HUDEP-2 (cell line): ENCODE data around the gene NEGR1.
A peak's percentile ranks its signal among the peaks of the same experiment; 100 is the strongest.

ENCODE experiments used
- DNase-seq, 76 experiments: peaks; one replicate each; lab custom pipeline; 2025; ENCODE audit not compliant: unreplicated experiment in 76 of 76; lab: John Stamatoyannopoulos, UW

Gene NEGR1

GRCh38 chr1:71733121-71733520 lies 549.2 kb downstream of the NEGR1 start:
- no peak for DNase-seq

DNA sequence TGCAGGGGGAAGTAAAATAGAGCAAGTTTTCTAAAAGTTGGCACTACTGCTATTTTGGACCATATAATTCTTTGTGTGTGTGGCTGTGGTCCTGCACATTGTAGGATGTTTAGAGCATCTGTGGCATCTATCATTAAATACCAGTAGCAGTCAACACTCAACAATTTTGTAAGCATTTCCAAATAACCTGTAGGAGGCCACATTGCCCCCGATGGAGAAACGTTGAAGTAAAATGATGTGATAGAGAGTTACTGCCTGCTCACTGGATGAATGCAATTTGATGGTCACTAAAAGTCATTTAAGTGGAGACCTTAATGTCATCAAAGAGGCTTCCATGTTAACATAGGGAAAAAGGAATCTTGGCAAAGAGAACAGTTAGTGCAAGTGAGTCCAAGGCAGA lies 560.8 kb downstream of the NEGR1 start:
- peak in 2 of 76 experiments; percentile 3 to 5 for DNase-seq

- DNase-seq: no peak
These were observed 563.0 kb downstream of the NEGR1 start for GRCh38 chr1:71719330-71719729.

- DNase-seq: no peak
These were observed 565.2 kb downstream of the NEGR1 start for GRCh38 chr1:71717186-71717585.

DNA sequence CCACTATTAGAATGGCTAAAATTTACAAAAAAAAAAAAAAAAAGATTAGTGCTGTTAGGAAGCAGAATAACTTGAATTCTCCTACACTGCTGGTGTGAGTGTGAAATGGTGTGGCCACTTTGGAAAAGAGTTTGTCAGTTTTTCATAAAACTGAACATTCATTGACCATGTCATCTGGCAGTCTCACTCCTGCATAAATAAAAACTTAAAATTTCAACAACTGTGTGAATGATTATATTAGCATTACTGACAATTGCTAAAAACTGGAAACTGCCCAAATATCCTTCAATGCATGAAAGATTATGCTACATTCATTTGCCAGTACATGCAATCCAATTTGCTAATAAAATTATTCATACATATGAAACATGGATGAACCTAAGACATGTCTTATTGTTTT lies 570.9 kb downstream of the NEGR1 start:
- DNase-seq: no peak

GRCh38 chr1:71706029-71706671 lies 576.2 kb downstream of the NEGR1 start:
- DNase-seq: no peak

DNA sequence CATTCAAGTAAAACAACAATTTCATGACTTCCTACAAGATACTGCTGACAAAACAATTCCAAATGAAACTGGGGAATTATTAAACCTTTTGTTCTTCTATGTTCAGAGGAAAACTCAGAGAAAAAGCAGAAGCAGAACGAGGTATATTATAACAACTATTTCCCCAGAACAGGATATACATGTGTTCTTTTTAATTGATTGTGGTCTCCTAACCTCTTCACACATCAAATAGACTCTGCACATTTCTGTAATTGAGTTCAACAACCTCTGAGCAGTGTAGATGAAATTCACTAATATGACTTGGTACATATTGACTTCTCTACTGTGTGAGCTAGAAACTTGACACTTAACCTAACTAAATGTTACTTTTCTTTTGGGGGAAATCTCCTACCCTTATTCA lies 584.2 kb downstream of the NEGR1 start:
- no peak for DNase-seq

- DNase-seq: no peak
These were observed 586.5 kb downstream of the NEGR1 start for GRCh38 chr1:71695821-71696220.

DNA sequence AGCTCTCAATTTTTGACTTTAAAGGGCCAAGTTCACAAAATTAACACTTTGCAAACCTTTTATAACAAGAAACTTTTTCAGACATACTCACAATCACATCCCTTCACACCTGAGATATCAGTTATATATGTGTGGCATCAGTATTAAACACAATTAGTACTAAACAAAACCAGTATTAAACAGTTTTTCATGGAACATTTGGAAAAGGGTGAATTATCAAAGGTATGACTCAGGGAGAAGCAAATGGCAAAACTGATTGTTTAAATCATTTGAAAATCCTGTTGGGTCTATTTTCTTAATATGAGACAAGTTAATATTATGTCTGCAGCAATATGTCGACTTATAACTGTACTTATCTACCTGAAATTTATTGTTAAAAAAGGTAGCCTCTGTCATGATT lies 587.3 kb downstream of the NEGR1 start:
- DNase-seq: no peak

DNA sequence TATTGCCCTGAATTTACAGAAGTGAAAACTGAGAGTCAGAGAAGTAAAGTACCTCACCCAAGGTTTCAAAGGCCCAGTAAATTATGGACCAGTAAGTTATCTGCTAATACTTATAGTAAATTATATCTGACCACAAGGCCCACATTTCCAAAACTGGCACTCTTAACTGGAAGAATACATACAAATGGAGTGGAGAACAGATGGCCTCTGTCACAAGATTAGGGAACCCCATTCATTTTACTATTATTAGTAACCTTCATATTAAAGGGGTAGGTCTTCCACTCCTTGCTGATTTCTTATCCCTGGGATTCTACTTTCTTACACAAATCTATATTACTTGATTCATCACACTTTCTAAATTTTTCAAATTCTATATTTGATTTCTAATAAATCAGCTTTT lies 588.8 kb downstream of the NEGR1 start:
- no peak for DNase-seq

DNA sequence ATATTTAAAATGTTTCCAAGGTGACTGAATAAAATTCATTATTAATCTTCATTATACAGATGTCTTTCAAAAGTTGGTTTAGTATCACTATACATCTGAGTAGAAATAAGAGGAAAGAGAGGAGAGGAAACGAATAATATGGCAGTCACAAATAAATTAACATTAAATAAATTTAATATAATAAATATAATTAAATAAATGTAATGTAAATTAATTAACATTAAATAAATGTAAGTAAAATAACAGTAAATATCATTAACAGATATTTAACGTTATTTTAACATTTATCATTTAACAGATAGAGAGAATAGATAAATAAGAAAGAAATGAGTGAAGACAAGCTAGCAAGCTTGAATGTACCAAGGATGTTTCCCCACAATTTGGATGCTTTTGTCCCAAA lies 592.7 kb downstream of the NEGR1 start:
- DNase-seq: no peak

- DNase-seq: no peak
These were observed 595.0 kb downstream of the NEGR1 start for GRCh38 chr1:71687376-71687775.

DNA sequence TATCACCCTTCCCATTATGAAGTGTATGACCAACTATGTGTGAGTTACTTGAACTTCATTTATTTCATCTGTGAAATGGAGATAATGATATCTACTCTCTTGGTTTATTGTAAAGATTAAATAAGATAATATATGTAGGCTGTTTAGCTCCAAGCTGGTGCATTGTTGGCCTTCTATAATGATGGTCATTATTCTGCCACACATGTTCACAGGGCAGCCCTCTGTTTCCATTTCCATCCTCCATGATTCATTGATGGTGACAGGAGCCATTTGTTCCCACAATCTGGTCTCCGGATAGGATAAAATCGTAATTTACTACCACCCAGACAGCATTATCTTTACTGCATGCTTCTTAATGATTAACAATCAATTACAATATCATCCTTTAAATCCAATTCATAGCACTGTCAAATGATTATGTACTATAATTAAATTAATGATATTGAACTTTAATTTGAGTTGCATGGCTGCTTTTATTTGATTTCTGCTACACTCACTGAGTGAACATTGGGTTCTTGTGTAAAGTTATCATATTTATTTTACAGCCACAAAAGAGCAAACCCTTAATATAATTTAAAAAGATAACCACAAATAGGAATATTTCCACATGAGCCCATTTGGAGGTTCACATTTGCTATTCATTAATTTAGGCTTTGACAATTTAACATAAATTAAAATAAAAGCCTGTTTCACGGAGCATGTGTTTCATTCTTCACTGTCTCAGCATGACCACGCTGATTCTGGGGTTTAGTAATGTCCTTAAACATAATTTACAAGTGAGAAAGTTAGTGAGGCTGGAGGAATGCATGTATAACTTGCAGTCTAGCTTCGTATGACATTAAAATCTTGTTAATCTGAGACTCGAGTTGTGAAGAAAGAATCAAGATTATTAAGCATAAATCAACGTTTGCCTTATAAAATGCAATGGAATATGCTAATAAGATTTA lies 605.1 kb downstream of the NEGR1 start:
- no peak for DNase-seq

GRCh38 chr1:71668065-71668464 lies 614.3 kb downstream of the NEGR1 start:
- no peak for DNase-seq

DNA sequence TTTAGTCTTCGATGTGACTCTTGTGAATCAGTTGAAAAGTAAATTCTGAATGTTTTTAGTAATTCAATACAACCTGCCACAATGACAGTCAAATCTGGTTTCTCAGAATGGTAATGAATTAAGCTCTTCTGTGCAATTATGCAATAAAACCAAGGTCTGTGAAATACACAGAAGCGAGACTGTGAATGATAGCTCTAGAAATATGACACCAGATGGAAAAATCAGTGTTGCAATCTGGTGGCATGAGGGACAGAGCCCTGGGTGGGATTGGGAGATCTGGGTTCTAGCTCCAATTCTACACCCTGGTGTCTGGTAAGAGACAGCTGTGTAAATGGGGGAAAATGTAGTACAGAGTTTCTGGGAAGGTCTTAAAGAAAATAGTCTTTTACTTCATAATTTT lies 615.1 kb downstream of the NEGR1 start:
- DNase-seq: no peak

DNA sequence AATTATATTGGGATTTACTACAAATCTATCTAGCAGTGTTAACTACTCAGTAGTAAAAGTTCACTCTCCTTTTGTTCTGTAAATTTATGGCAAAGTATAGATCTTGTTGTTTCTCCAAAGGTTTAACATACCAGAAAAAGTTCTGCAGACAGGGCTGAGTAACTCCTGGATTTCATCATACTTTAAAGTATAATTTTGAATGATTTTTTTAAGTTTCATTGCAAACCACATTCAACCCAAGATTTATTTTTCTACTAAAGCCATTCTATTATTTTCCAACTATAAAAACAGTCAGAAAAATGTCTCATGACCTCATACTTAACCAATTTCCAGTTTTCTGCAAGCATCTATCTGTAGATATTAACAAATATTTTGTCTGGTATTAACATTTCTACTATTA lies 615.7 kb downstream of the NEGR1 start:
- DNase-seq: no peak

DNA sequence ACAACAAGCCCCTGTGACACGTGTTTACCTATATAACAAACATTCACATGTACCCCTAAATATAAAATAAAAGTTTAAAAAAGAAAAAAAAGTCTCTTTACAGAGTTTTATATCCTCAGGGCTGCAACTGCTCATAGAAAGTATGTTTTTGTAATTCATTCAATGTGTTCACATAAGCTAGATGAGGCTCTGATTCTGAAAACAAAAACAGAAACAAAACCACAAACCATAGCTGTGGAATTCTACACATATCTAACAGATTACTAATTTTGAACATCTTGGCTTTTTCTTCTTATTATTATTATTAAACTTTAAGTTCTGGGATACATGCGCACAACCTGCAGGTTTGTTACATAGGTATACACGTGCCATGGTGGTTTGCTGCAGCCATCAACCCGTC lies 621.9 kb downstream of the NEGR1 start:
- DNase-seq: no peak

GRCh38 chr1:71657891-71658679 lies 624.3 kb downstream of the NEGR1 start:
- DNase-seq: no peak

- DNase-seq: no peak
These were observed 625.4 kb downstream of the NEGR1 start for GRCh38 chr1:71656902-71657301.

DNA sequence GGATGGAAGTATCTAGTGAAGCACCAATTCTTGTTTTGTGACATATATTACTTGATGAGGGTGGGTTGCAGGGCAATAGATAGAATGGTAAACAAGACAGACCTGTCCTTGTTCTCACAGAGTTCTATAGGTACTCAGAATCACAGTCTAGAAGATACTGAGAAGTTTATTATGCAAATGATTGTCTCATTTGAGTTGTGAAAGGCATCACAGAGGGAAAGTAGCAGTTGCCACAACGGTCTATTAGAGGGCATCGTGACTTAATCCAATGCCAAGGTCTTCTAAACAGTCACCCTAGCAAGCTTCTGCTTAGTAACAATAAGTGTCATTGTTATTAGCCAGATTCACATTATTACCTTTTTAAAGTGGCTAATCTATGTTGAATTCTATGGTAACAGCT lies 626.7 kb downstream of the NEGR1 start:
- no peak for DNase-seq

- no peak for DNase-seq
These were observed 628.4 kb downstream of the NEGR1 start for GRCh38 chr1:71653952-71654351.
